Caco-2 (cell line): ENCODE results near the gene NUBP1. TPM values are rescaled to one million over a fixed set of nuclear protein-coding genes. Genes with fewer than 3 reads are reported as not detected.

Source experiments
- BruUV-seq: library from RNA; stranded (reverse); fragments of 400-500 nt; replicated peaks from 2 replicates; lab custom pipeline; 2021; lab: Mats Ljungman, UMichigan
- CTCF ChIA-PET: fragments of 300-600 bp; sonication (Branson Sonifier 250); formaldehyde crosslinking; loops from one replicate; lab custom pipeline; 2022; ENCODE audit warnings: antibody characterized with exemption; lab: Charles Lee
- POLR2A ChIA-PET: fragments of 300-600 bp; sonication (Branson Sonifier 250); formaldehyde crosslinking; loops from one replicate; lab custom pipeline; 2022; ENCODE audit warnings: antibody characterized with exemption; lab: Charles Lee
- DNase-seq, 2 experiments: peaks; one replicate each; pipeline versions ENCODE4 v3.0.0 to v3.0.0-alpha.2; 2020 to 2022
- H3K27me3 ChIP-seq: replicated peaks from 2 replicates; pipeline ENCODE4 v1.6.0; 2011; ENCODE audit warnings: low read length; ENCODE audit not compliant: control insufficient read depth, insufficient read depth
- H3K36me3 ChIP-seq: 2 replicates; pipeline ENCODE4 v1.5.1; 2011; ENCODE audit warnings: low read length; ENCODE audit not compliant: control insufficient read depth, insufficient read depth
- H3K4me1 ChIP-seq: fragments of 250-450 bp; sonication (Bioruptor Pico); 2 replicates; pipeline ENCODE4 v1.5.1; 2020; ENCODE audit warnings: mild to moderate bottlenecking
- H3K4me3 ChIP-seq: 2 replicates; pipeline ENCODE4 v1.5.1; 2011; ENCODE audit warnings: low read depth, mild to moderate bottlenecking, control low read depth, low read length
- H3K9me3 ChIP-seq: fragments of 250-450 bp; sonication (Bioruptor Pico); 2 replicates; pipeline ENCODE4 v1.5.1; 2020; ENCODE audit warnings: mild to moderate bottlenecking, moderate library complexity
- H3K27ac Mint-ChIP-seq: one replicate; pipeline ENCODE4 v1.8.0; 2022; ENCODE audit warnings: mixed read lengths; ENCODE audit not compliant: unreplicated experiment
- H3K27me3 Mint-ChIP-seq: one replicate; pipeline ENCODE4 v1.8.0; 2022; ENCODE audit warnings: mixed read lengths; ENCODE audit not compliant: insufficient read depth, unreplicated experiment
- H3K36me3 Mint-ChIP-seq: one replicate; pipeline ENCODE4 v1.8.0; 2022; ENCODE audit warnings: mild to moderate bottlenecking, mixed read lengths; ENCODE audit not compliant: insufficient read depth, unreplicated experiment
- H3K4me1 Mint-ChIP-seq: one replicate; pipeline ENCODE4 v1.8.0; 2022; ENCODE audit warnings: low read depth, mixed read lengths; ENCODE audit not compliant: unreplicated experiment
- H3K4me3 Mint-ChIP-seq: one replicate; pipeline ENCODE4 v1.8.0; 2022; ENCODE audit warnings: mild to moderate bottlenecking, moderate library complexity, mixed read lengths; ENCODE audit not compliant: unreplicated experiment
- H3K9me3 Mint-ChIP-seq: one replicate; pipeline ENCODE4 v1.8.0; 2022; ENCODE audit warnings: mixed read lengths; ENCODE audit not compliant: unreplicated experiment
- intact Hi-C: fragments of 100-400 bp; cut with micrococcal nuclease; formaldehyde crosslinking; loops from one replicate; pipeline ENCODE4 v1.10.0; 2022; ENCODE audit not compliant: unreplicated experiment
- total RNA-seq: library from RNA; stranded (reverse); gene quantifications from 2 replicates; pipeline ENCODE4 v1.2.3, GENCODE V29; 2022
- TF ChIP-seq, protein P1 (sequence below), 2 experiments: fragments of 200-600 bp in 1 of 2; IDR thresholded peaks; 1 replicate in 1 of 2; 2 replicates in 1 of 2; pipeline versions ENCODE4 v1.5.1 to v1.8.0; 2011 to 2022; ENCODE audit warnings: antibody characterized with exemption in 1 of 2, control low read depth in 1 of 2, inconsistent platforms in 1 of 2, low read depth in 1 of 2, low read length in 1 of 2, mild to moderate bottlenecking in 1 of 2, moderate library complexity in 1 of 2; ENCODE audit not compliant: insufficient read depth in 1 of 2, severe bottlenecking in 1 of 2, unreplicated experiment in 1 of 2

Gene NUBP1
- total RNA-seq, 1 experiment from 2014 or later: 25.3 TPM

DNA sequence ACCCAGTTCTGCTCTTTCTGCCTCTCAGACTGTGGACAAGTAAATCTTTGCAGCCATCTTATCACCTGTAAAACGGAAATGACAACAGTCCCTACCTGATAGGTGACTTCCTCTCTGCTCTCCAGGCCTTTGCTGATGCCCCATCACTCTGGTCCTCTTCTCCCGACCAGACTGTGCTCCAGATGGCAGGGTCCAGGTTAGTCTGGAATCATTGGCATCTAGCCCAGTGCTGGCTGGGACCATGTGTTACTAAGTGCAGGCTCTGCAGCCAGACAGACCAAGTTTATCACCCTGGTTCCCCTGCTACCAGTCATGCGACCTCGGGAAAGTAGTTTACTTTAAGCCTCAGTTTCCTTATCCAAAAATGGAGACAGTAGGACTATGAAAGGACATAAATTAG, 1.8 kb upstream of the NUBP1 start:
- H3K4me3 Mint-ChIP-seq: no peak overlapping the region
- H3K9me3 Mint-ChIP-seq: no peaks in the 10 kb centered on the region
- ChIA-PET CTCF (no interaction called here), POLR2A (no interaction called here)
- no peak overlapping the region for H3K4me3 ChIP-seq
- H3K36me3 ChIP-seq: no peaks in the 10 kb centered on the region; the same call in 1 of the 2 replicates
- TF ChIP-seq, protein P1, sequence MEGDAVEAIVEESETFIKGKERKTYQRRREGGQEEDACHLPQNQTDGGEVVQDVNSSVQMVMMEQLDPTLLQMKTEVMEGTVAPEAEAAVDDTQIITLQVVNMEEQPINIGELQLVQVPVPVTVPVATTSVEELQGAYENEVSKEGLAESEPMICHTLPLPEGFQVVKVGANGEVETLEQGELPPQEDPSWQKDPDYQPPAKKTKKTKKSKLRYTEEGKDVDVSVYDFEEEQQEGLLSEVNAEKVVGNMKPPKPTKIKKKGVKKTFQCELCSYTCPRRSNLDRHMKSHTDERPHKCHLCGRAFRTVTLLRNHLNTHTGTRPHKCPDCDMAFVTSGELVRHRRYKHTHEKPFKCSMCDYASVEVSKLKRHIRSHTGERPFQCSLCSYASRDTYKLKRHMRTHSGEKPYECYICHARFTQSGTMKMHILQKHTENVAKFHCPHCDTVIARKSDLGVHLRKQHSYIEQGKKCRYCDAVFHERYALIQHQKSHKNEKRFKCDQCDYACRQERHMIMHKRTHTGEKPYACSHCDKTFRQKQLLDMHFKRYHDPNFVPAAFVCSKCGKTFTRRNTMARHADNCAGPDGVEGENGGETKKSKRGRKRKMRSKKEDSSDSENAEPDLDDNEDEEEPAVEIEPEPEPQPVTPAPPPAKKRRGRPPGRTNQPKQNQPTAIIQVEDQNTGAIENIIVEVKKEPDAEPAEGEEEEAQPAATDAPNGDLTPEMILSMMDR (IDR thresholded peaks at IDR 0.05; ENCODE audit: insufficient read depth in 1 of 2, low read depth in 1 of 2, low read length in 1 of 2, severe bottlenecking in 1 of 2, unreplicated experiment in 1 of 2): no peak
- H3K27me3 Mint-ChIP-seq: no peaks in the 10 kb centered on the region
- intact Hi-C loops: no loop called here
- H3K36me3 Mint-ChIP-seq: peaks cover 9% of the 10 kb centered on the region
- DNase-seq: no peak
- H3K27me3 ChIP-seq: no peaks in the 10 kb centered on the region
- peaks cover 15% of the 10 kb centered on the region for H3K4me1 ChIP-seq
- peaks cover 12% of the 10 kb centered on the region for H3K4me1 Mint-ChIP-seq
- no peaks in the 10 kb centered on the region for H3K9me3 ChIP-seq
- H3K27ac Mint-ChIP-seq: no peak overlapping the region
- no TSS peak for BruUV-seq

DNA sequence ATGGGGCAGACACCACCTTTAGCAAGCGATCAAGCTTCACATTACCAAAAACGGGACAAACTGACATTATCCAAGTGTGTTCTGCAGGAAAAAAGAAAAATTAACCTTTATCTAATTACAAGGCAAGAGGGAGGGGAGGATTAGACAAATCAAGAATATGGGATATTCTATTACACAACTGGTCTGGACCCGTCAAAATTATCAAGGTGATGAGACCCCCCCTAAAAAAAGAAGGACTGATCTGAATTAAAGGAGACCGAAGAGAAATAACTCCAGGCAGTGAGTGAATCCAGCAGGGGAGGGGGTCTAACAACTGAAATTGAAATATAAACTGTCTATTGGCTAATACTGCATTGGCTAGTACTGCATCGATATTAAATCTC, 424 bp upstream of the NUBP1 start:
- DNase-seq: no peak
- Mint-ChIP-seq H3K9me3 (no peaks in the 10 kb centered on the region), H3K36me3 (peaks cover 9% of the 10 kb centered on the region), H3K27ac (peak overlapping the region; percentile 97), H3K27me3 (no peaks in the 10 kb centered on the region), H3K4me1 (peaks cover 12% of the 10 kb centered on the region), H3K4me3 (peak overlapping the region; percentile 89)
- ChIA-PET POLR2A (interaction anchor here (0.7 kb wide), 1 partner anchor 1940 kb away, joined by 4 read pairs; no protein-coding TSS in a partner anchor), CTCF (interaction anchor here (1.2 to 1.7 kb wide), 2 partner anchors 175 to 228 kb away, joined by 4 to 14 read pairs; no protein-coding TSS in a partner anchor)
- TF ChIP-seq, protein P1 (IDR thresholded peaks at IDR 0.05; ENCODE audit: insufficient read depth in 1 of 2, low read depth in 1 of 2, low read length in 1 of 2, severe bottlenecking in 1 of 2, unreplicated experiment in 1 of 2): no peak
- no peaks in the 10 kb centered on the region for H3K9me3 ChIP-seq
- H3K4me1 ChIP-seq: 0 out of 2 replicates have a peak, but pooled peaks cover 4% of the 10 kb centered on the region
- intact Hi-C loops: no loop called here
- H3K36me3 ChIP-seq: no peaks in the 10 kb centered on the region; the same call in 1 of the 2 replicates
- no TSS peak for BruUV-seq
- no peaks in the 10 kb centered on the region for H3K27me3 ChIP-seq
- H3K4me3 ChIP-seq: peak overlapping the region; percentile 85

DNA sequence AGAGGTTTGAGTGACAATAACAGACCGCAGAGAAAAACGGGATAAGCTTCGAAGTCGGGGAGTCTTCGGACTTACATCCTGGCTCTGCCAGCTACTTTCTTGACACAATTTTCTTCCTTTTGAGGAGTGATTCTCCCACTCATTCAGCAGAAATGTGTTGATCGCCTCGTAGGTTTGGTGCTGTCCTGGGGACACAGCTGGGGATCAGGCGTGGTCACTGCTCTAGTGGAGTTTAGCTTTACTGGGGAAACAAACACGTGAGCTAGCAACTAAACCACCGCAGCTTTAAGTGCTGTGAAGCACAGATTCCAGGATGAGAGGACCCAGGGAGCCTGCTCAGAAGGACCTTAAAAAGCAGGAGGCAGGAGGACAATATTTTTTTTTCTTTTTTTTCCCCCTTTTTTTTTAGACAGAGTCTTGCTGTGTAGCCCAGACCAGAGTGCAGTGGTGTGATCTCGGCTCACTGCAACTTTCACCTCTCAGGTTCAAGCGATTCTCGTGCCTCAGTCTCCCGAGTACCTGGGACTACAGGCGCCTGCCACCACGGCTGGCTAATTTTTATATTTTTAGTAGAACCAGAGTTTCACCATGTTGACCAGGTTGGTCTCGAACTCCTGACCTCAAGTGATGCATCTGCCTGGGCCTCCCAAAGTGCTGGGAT, 858 bp downstream of the NUBP1 start:
- Histone ChIP-seq H3K36me3 (no peaks in the 10 kb centered on the region; the same call in 1 of the 2 replicates), H3K4me1 (no peaks in the 10 kb centered on the region), H3K9me3 (no peaks in the 10 kb centered on the region), H3K27me3 (no peaks in the 10 kb centered on the region), H3K4me3 (peak overlapping the region; percentile 30)
- ChIA-PET POLR2A (interaction anchor here (0.6 to 1.3 kb wide), 5 partner anchors 8 to 1219 kb away, joined by 3 to 7 read pairs (median 3); partner anchors contain the start of gene DEXI), CTCF (interaction anchor here (0.6 to 1.7 kb wide), 7 partner anchors 174 to 698 kb away, joined by 3 to 14 read pairs (median 4); partner anchors contain the start of gene DEXI)
- TF ChIP-seq, protein P1 (IDR thresholded peaks at IDR 0.05; ENCODE audit: insufficient read depth in 1 of 2, low read depth in 1 of 2, low read length in 1 of 2, severe bottlenecking in 1 of 2, unreplicated experiment in 1 of 2): no peak
- intact Hi-C loops: loop anchor here (1.0 kb wide), 1 partner anchor 174 kb away; no protein-coding TSS in a partner anchor
- peak overlapping the region; percentile 89 for H3K4me3 Mint-ChIP-seq
- BruUV-seq: TSS peak; percentile 85
- H3K9me3 Mint-ChIP-seq: no peaks in the 10 kb centered on the region
- no peak for DNase-seq
- H3K27me3 Mint-ChIP-seq: no peaks in the 10 kb centered on the region
- peaks cover 12% of the 10 kb centered on the region for H3K4me1 Mint-ChIP-seq
- H3K27ac Mint-ChIP-seq: peak overlapping the region; percentile 97
- H3K36me3 Mint-ChIP-seq: peaks cover 9% of the 10 kb centered on the region
